NB4 (cell line): ENCODE data around the gene PCNX2.

Source experiments
- DNase-seq: peaks from one replicate; pipeline ENCODE4 v3.0.0; 2010; ENCODE audit warnings: low read depth
- H3K4me3 ChIP-seq: one replicate; pipeline ENCODE4 v1.5.1; 2011; ENCODE audit warnings: mild to moderate bottlenecking, low read depth, low read length, moderate library complexity
- MYC ChIP-seq: IDR thresholded peaks from 2 replicates; pipeline ENCODE4 v1.6.1; 2011; ENCODE audit warnings: low read depth, low read length
- POLR2A ChIP-seq: IDR thresholded peaks from 2 replicates; pipeline ENCODE4 v1.6.1; 2011; ENCODE audit warnings: mild to moderate bottlenecking; ENCODE audit not compliant: insufficient read length; ENCODE audit errors: extremely low read depth
- TF ChIP-seq, protein P1 (sequence below): IDR thresholded peaks from one replicate; pipeline ENCODE4 v1.5.1; 2012; ENCODE audit warnings: low read depth, low read length
- TF ChIP-seq, protein P2 (sequence below): IDR thresholded peaks from 2 replicates; pipeline ENCODE4 v1.6.1; 2011; ENCODE audit warnings: low read depth, low read length

PCNX2 gene

DNA sequence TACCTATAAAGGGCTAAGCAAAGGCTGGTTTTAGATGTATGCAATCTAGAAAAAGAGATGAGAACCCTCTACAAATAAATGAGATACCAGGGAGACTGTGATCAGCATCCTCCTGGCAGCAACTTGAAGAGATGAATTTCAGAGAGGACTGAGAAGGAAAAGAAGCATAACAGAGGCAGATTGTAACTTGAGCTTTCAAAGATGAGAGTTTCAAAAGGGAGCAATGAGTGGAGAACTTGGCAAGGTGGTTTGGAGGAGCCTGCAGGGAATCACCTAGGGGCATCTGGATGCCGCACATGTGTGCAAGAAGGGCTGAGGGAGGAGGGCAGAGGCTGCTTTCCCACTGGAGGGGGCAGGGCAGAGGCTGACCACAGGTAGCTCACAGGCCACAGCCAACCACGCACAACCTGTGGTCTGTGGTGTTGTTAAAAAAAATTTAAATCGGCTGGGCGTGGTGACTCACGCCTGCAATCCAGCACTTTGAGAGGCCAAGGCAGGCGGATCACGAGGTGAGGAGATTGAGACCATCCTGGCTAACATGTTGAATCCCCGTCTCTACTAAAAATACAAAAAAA lies 50.2 kb downstream of the PCNX2 start:
- peak; percentile 11 for DNase-seq
- TF ChIP-seq, protein P1, sequence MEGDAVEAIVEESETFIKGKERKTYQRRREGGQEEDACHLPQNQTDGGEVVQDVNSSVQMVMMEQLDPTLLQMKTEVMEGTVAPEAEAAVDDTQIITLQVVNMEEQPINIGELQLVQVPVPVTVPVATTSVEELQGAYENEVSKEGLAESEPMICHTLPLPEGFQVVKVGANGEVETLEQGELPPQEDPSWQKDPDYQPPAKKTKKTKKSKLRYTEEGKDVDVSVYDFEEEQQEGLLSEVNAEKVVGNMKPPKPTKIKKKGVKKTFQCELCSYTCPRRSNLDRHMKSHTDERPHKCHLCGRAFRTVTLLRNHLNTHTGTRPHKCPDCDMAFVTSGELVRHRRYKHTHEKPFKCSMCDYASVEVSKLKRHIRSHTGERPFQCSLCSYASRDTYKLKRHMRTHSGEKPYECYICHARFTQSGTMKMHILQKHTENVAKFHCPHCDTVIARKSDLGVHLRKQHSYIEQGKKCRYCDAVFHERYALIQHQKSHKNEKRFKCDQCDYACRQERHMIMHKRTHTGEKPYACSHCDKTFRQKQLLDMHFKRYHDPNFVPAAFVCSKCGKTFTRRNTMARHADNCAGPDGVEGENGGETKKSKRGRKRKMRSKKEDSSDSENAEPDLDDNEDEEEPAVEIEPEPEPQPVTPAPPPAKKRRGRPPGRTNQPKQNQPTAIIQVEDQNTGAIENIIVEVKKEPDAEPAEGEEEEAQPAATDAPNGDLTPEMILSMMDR, result no peak

DNA sequence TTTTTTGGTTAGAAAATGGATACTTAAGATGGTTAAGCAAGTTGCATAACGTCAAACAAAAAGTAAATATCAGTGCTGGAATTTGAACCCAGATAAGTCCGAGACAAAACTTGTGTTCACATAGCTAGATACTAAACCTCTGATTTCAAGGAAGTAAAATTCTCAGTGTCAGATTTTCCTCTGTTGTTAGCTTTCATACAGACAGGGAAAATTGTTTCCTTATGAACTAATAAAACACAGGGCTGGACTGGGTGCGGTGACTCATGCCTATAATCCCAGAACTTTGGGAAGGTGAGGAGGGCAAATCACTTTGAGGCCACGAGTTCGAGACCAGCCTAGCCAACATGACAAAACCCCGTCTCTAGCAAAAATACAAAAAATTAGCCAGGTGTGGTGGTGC lies 51.3 kb downstream of the PCNX2 start:
- no peak for DNase-seq
- TF ChIP-seq MYC (no peak), POLR2A (no peak)
- TF ChIP-seq, protein P2, sequence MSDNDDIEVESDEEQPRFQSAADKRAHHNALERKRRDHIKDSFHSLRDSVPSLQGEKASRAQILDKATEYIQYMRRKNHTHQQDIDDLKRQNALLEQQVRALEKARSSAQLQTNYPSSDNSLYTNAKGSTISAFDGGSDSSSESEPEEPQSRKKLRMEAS, result no peak
- TF ChIP-seq, protein P1, result no peak
- no peak overlapping the region for H3K4me3 ChIP-seq

More for the DNA sequence above, 50.2 kb downstream of the PCNX2 start:
- no peak overlapping the region for H3K4me3 ChIP-seq

DNA sequence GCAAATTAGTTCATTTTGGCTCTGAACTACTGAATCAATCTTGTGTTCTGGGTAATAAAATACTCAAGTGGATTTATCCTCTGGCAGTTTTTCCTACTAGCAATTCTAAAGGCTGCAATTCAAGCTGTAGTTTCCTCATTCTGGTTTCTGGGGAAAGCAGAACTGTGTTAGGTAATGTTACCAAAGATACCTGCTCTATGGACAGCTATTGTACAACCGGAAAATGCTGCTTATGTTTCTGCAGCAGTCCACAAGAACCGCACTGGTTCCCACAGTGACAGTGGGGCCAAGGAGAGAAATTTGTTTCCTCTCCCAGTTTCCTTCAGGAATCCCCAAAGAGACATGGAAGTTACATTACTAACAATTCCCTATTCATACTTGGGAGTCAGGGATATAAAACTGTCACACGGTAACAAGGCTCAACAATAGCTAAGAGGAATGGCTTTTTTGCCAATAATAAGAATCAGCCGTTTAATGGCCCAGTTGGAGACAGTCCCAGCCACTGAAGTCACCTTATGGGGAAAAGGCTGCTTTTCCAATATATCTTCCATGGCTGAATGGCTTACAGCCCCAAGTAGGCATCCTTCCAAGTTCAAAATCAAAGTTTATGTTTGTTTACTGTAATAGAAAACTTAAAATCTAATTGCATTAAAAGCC lies 52.6 kb downstream of the PCNX2 start:
- H3K4me3 ChIP-seq, result no peak overlapping the region
- peak; percentile 47 for DNase-seq

DNA sequence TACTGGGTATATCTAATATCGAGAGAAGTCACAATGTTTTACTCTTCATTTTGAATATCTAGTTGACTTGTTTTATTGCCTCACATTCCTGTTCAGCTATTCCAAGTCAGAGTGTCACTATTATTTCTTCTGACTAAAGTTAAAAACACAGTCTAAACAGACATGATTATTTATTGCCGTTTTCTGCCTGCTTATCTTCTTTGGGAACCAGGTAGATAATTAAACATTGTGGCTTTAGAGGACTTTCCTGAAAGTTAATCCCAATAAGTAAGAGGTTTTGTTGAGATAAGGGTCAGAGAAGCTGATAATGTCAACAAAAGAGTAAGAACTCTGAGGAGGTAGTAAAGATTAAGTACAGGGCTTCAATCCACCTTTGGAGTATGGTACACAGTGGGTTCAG lies 53.8 kb downstream of the PCNX2 start:
- DNase-seq, result no peak
- TF ChIP-seq MYC (no peak), POLR2A (no peak)
- TF ChIP-seq, protein P1, result no peak
- TF ChIP-seq, protein P2, result no peak
- no peak overlapping the region for H3K4me3 ChIP-seq

More for the DNA sequence above, 52.6 kb downstream of the PCNX2 start:
- TF ChIP-seq POLR2A (no peak), MYC (no peak)
- TF ChIP-seq, protein P2, result no peak
- TF ChIP-seq, protein P1, result no peak

DNA sequence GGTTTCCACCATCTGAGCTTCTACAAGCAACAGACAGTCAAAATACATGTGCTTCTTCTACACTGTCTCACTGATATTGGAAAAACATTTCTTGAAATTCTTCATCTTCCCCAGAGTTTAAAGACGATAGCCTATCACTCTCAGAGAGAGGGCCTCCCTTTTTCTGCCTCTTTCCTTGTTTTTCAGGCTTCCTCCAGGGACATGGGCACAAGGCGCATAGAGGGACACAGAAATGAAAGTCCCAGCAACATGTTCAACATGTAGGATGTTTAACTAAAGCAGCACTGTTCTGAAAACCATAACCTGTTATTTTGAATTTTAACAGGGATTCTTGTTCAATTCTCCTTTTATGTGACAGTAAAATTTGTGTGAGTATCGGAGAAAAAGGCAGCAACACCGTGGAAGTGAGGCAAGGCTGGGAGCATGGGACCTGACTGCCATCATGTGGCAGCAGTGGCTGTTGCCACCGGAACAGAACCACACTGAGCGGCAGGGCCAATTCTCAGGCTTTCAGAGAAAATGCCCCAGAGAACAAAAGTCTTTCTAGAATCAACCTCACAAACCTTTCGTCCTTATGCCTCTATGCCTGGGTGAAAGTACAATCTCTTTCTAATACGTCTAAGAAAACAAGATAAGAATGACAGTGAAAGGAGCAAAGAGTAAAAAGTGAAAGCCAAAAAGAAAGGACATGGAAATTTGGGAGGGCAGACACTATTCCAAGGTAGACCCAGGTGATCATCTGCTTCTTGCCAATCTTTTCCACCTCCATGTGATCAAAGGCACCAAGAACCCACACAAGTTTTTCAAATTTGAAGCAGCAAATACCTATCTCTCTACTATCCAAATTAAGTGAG lies 54.5 kb downstream of the PCNX2 start:
- peak; percentile 59 for DNase-seq
- no peak overlapping the region for H3K4me3 ChIP-seq
- TF ChIP-seq, protein P1, result peak; percentile 69
- no peak for TF ChIP-seq POLR2A
